GM12891 (cell line): ENCODE measurements around the gene KLF16.

ENCODE experiments used
- POLR2A ChIP-seq: IDR thresholded peaks from 2 replicates; pipeline ENCODE4 v1.6.1; 2011; ENCODE audit warnings: low read depth, low read length, control low read depth
- POLR2AphosphoS5 ChIP-seq: IDR thresholded peaks from 2 replicates; pipeline ENCODE4 v1.6.1; 2011; ENCODE audit warnings: low read depth, low read length, control low read depth
- SPI1 ChIP-seq: IDR thresholded peaks from 2 replicates; pipeline ENCODE4 v1.6.1; 2011; ENCODE audit warnings: low read depth, low read length, control low read depth
- TAF1 ChIP-seq: IDR thresholded peaks from 2 replicates; pipeline ENCODE4 v1.6.1; 2011; ENCODE audit warnings: low read depth, low read length, control low read depth

DNA sequence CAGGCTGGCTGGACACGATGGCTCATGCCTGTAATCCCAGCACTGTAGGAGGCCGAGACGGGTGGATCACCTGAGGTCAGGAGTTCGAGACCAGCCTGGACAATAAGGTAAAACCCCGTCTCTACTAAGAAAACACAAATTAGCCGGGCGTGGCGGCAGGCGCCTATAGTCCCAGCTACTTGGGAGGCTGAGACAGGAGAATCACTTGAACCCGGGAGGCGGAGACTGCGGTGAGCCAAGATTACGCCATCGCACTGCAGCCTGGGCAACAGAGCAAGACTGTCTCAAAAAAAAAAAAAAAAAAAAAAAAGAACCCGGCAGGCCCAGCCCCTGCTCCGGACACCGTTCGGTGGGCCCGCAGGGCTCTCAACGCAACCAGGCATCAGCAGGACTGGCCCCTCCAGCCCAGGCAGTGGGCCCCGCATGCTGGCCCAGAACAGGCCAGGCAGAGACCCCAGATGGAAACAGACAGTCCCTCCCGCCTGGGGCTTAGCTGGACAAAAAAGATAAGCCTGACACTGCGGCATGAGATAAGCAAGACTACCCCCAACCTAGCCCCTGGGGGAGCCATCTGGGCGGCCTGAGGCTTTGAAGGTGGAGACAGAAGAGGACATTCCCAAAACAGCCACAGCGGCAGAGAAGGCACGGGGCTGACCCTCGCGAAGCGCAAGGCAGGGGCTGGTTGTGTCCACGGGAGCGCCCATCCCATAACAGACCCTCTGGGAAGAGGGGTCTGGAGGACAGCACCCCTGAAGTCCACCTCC lies 26.7 kb downstream of the KLF16 start:
- TF ChIP-seq POLR2AphosphoS5 (no peak), SPI1 (no peak), POLR2A (no peak), TAF1 (no peak)
